Measurements from ENCODE around the gene DNAH8. TPM values are rescaled to one million over a fixed set of nuclear protein-coding genes. Genes with fewer than 3 reads are reported as not detected.

The DNAH8 gene
- total RNA-seq, 4 donors from 2014 or later: not detected

DNA sequence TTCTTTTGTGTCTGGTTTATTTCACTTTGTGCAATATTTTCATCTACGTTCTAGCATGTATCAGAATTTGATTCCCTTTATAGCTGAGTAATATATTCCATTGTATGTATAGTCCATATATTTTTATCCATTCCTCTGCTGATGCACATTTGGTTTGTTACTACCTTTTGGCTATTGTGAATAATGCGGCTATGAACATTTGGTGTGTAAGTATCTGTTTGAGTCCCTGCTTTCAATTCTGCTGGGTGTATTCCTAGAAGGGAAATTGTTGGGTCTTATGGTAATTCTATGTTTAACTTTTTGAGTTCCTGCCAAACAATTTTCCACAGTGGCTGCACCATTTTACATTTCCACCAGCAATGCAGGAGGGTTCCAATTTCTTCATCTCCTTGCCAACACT lies 52.4 kb downstream of the DNAH8 start:
- no peak for DNase-seq
- in situ Hi-C loops (cut with MboI; ENCODE audit: low sequenced_read_pairs in 4 of 4) (no loop called here), intact Hi-C loops (cut with DNase I; ENCODE audit: low total_unique reads) (no loop called here)

DNA sequence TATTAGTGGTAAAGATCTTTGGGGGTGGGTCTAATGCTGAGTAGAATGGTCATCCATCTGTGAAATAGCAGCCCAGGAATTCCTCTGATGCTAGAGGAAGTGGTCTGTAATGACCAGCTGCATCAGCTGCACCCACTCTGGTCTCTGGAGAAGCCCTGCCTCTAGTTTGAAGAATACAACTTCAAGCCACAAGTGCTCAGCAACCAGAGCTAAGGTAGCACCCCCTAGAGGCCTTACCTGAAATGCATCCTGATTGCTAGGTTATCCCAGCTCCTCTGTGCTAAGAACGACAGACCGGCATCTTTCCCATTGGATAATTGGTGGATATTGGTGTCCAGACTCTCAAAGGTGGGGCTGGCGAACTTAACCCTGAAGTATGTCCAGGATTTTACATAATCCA lies 58.2 kb downstream of the DNAH8 start:
- H3K36me3 ChIP-seq: no peaks in the 10 kb centered on the region
- DNase-seq (no peak), ATAC-seq (no peak)
- intact Hi-C loops (cut with DNase I; ENCODE audit: low total_unique reads) (no loop called here), in situ Hi-C loops (cut with MboI; ENCODE audit: low sequenced_read_pairs in 4 of 4) (no loop called here)
- H3K27ac ChIP-seq: no peak overlapping the region
- TF ChIP-seq POLR2A (IDR thresholded peaks at IDR 0.05): no peak
- no peak for TF ChIP-seq CTCF (IDR thresholded peaks at IDR 0.05 in 4 of 5, conservative IDR thresholded peaks at IDR 0.05 in 1 of 5)
- H3K9me3 ChIP-seq: peaks cover 0 to 5% (median 0%) of the 10 kb centered on the region in 3 donors
- no peaks in the 10 kb centered on the region for H3K27me3 ChIP-seq
- H3K4me1 ChIP-seq: no peaks in the 10 kb centered on the region
- H3K4me3 ChIP-seq: no peak overlapping the region

More for the DNA sequence above, 52.4 kb downstream of the DNAH8 start:
- H3K27me3 ChIP-seq: no peaks in the 10 kb centered on the region
- peaks cover 0 to 4% (median 0%) of the 10 kb centered on the region in 3 donors for H3K9me3 ChIP-seq
- no peak overlapping the region for H3K27ac ChIP-seq
- H3K4me1 ChIP-seq: no peaks in the 10 kb centered on the region
- TF ChIP-seq CTCF (IDR thresholded peaks at IDR 0.05 in 4 of 5, conservative IDR thresholded peaks at IDR 0.05 in 1 of 5) (no peak), POLR2A (IDR thresholded peaks at IDR 0.05) (no peak)
- ATAC-seq: no peak
- no peak overlapping the region for H3K4me3 ChIP-seq
- H3K36me3 ChIP-seq: no peaks in the 10 kb centered on the region

DNA sequence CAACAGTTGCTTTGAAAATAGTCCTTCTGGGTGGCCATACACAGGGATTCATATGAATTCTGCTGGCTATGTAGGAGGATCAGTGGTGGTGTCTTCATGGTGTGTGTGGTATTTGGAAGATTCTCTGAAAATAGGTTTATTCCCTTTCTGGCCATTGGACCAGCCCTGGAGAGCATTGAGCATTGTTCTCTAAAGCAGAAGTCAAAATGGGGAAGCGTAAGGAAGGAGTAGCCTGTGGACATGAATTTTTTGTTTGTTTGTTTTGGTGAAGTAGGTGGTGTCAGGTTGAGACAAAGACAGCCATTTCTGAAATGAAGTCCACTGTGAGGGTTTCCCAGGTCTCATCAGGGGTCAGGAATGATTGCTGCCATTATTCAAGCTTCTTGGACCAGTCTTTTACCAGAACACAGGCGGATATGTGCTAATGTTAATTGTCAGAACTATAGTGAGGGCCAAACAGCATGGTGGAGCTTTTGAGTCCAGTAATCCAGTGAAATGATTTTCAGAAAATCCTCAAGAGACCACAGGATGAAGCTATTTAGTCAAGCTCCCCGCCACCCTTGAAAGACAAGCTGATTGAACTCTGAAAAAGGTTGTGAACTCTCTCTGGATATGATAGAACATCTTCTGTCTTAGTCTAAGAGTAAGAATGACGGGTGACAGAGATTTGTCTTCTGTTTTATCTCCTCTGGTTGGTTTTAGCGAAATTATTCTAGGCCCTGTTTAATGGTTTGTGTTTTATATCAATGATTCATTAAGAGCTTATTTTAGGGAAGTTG lies 60.0 kb downstream of the DNAH8 start:
- ATAC-seq (no peak), DNase-seq (no peak)
- Histone ChIP-seq H3K36me3 (no peaks in the 10 kb centered on the region), H3K9me3 (peaks cover 0 to 5% (median 0%) of the 10 kb centered on the region in 3 donors), H3K27me3 (no peaks in the 10 kb centered on the region), H3K4me3 (no peak overlapping the region), H3K27ac (no peak overlapping the region), H3K4me1 (no peaks in the 10 kb centered on the region)
- in situ Hi-C loops (cut with MboI; ENCODE audit: low sequenced_read_pairs in 4 of 4): no loop called here
- no peak for TF ChIP-seq CTCF (IDR thresholded peaks at IDR 0.05 in 4 of 5, conservative IDR thresholded peaks at IDR 0.05 in 1 of 5)
- TF ChIP-seq POLR2A (IDR thresholded peaks at IDR 0.05): no peak
- intact Hi-C loops (cut with DNase I; ENCODE audit: low total_unique reads): no loop called here

DNA sequence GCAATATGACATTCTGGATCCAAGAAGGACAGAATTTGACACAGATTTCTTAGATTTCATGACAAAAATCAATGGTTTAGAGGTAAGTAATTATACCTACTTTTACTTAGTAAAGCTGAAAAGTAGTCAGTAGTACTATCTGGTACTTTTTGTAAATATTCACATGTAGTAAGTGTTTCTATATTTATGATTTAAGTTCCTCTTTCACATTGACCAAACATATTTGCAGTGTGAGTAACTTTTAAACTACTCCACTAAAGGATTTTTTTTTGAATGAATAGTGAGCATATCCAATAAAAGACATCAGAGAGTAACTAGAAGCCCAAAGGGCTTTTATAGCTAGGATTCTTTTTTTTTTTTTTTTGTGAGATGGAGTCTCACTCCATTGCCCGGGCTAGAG lies 60.8 kb downstream of the DNAH8 start:
- in situ Hi-C loops (cut with MboI; ENCODE audit: low sequenced_read_pairs in 4 of 4): no loop called here
- TF ChIP-seq POLR2A (IDR thresholded peaks at IDR 0.05): no peak
- TF ChIP-seq CTCF (IDR thresholded peaks at IDR 0.05 in 4 of 5, conservative IDR thresholded peaks at IDR 0.05 in 1 of 5): no peak
- Histone ChIP-seq H3K36me3 (no peaks in the 10 kb centered on the region), H3K27me3 (no peaks in the 10 kb centered on the region), H3K9me3 (peaks cover 0 to 5% (median 0%) of the 10 kb centered on the region in 3 donors), H3K4me1 (no peaks in the 10 kb centered on the region), H3K27ac (no peak overlapping the region), H3K4me3 (no peak overlapping the region)
- ATAC-seq: no peak
- no peak for DNase-seq
- intact Hi-C loops (cut with DNase I; ENCODE audit: low total_unique reads): no loop called here

Measured in gastrocnemius medialis (tissue), 4 donors.